Neuronal stem cell (in vitro differentiated cells): Measurements from ENCODE around the gene RAB26. TPM values are rescaled to one million over a fixed set of nuclear protein-coding genes. Genes with fewer than 3 reads are reported as not detected.

Experiments used
- small RNA-seq: library from polyadenylated mRNA; stranded (forward); fragments of <200 nt; extraction: miRNeasy Mini kit (QIAGEN cat#:217004); gene quantifications from one replicate; pipeline ENCODE3, GENCODE V24; 2013; ENCODE audit not compliant: insufficient read depth

RAB26 gene

Small RNAs within 50 kb of the gene (small RNA-seq; reads per million reads assigned to genes)
- gene MIR3180-5, result not detected
- gene MIR4516, result not detected
- not detected for gene RF00019
- gene SNORD60, result not detected
